PC-9 (cell line): Measurements from ENCODE around the gene HOXB5. TPM values are rescaled to one million over a fixed set of nuclear protein-coding genes. Genes with fewer than 3 reads are reported as not detected.

ENCODE experiments used
- BruUV-seq: library from RNA; stranded (reverse); fragments of 400-500 nt; replicated peaks from 2 replicates; lab custom pipeline; 2021; lab: Mats Ljungman, UMichigan
- CTCF ChIA-PET: fragments of 300-600 bp; sonication (Branson Sonifier 250); formaldehyde crosslinking; loops from one replicate; lab custom pipeline; 2022; ENCODE audit warnings: antibody characterized with exemption; lab: Charles Lee
- POLR2A ChIA-PET: fragments of 300-600 bp; sonication (Branson Sonifier 250); formaldehyde crosslinking; loops from one replicate; lab custom pipeline; 2022; ENCODE audit warnings: antibody characterized with exemption; ENCODE audit not compliant: unreplicated experiment; lab: Charles Lee
- DNase-seq, 2 experiments: peaks; one replicate each; pipeline versions ENCODE4 v3.0.0 to v3.0.0-alpha.2; 2015 to 2022; ENCODE audit warnings: mixed read lengths in 1 of 2
- H2AFZ ChIP-seq: fragments of 200-600 bp; sonication (generic); 2 replicates; pipeline ENCODE4 v1.8.1; 2017; ENCODE audit warnings: antibody characterized with exemption
- H3F3A ChIP-seq: fragments of 200-600 bp; sonication (generic); 2 replicates; pipeline ENCODE4 v1.8.1; 2017; ENCODE audit warnings: antibody characterized with exemption, mild to moderate bottlenecking, low read depth; ENCODE audit not compliant: insufficient read depth
- H3K27ac ChIP-seq: fragments of 200-600 bp; sonication (generic); 2 replicates; pipeline ENCODE4 v1.6.1; 2016; ENCODE audit warnings: mixed run types
- H3K27me3 ChIP-seq: fragments of 200-600 bp; sonication (generic); 2 replicates; pipeline ENCODE4 v1.6.1; 2016; ENCODE audit warnings: low read depth, mixed run types; ENCODE audit not compliant: insufficient read depth
- H3K36me3 ChIP-seq: fragments of 200-600 bp; sonication (generic); 2 replicates; pipeline ENCODE4 v1.6.1; 2016; ENCODE audit warnings: low read depth, mixed run types
- H3K4me1 ChIP-seq: fragments of 200-600 bp; sonication (generic); replicated peaks from 2 replicates; pipeline ENCODE4 v1.6.1; 2016; ENCODE audit warnings: mixed run types; ENCODE audit not compliant: insufficient read depth
- H3K4me2 ChIP-seq: fragments of 200-600 bp; sonication (generic); 2 replicates; pipeline ENCODE4 v1.6.1; 2017; ENCODE audit warnings: mixed run types
- H3K4me3 ChIP-seq: fragments of 200-600 bp; sonication (generic); 2 replicates; pipeline ENCODE4 v1.6.1; 2016; ENCODE audit warnings: mixed run types
- H3K79me2 ChIP-seq: fragments of 200-600 bp; sonication (generic); 2 replicates; pipeline ENCODE4 v1.6.1; 2017; ENCODE audit warnings: low read depth, mixed run types
- H3K9me2 ChIP-seq: fragments of 200-600 bp; sonication (generic); 2 replicates; pipeline ENCODE4 v1.8.1; 2017; ENCODE audit warnings: mild to moderate bottlenecking; ENCODE audit not compliant: insufficient read depth
- H3K9me3 ChIP-seq: fragments of 200-600 bp; sonication (generic); 2 replicates; pipeline ENCODE4 v1.8.1; 2016; ENCODE audit warnings: low read depth; ENCODE audit not compliant: insufficient read depth
- H4K20me1 ChIP-seq: fragments of 200-600 bp; sonication (generic); 2 replicates; pipeline ENCODE4 v1.8.1; 2017; ENCODE audit not compliant: insufficient read depth
- EZH2 ChIP-seq: fragments of 200-600 bp; sonication (generic); IDR thresholded peaks from 2 replicates; pipeline ENCODE4 v1.8.0; 2017; ENCODE audit warnings: antibody characterized with exemption, low read depth
- intact Hi-C: fragments of 100-400 bp; cut with micrococcal nuclease; formaldehyde crosslinking; loops from one replicate; pipeline ENCODE4 v1.10.0; 2022; ENCODE audit not compliant: unreplicated experiment
- total RNA-seq: library from RNA; stranded (reverse); gene quantifications from 2 replicates; pipeline ENCODE4 v1.2.3, GENCODE V29; 2021
- TF ChIP-seq, protein P1 (sequence below): fragments of 200-600 bp; sonication (generic); conservative IDR thresholded peaks from 2 replicates; pipeline ENCODE4 v1.6.1; 2017; ENCODE audit warnings: mixed run types, antibody characterized with exemption, mild to moderate bottlenecking, moderate library complexity

HOXB5 gene
- total RNA-seq, 1 experiment from 2014 or later = 12.9 TPM

DNA sequence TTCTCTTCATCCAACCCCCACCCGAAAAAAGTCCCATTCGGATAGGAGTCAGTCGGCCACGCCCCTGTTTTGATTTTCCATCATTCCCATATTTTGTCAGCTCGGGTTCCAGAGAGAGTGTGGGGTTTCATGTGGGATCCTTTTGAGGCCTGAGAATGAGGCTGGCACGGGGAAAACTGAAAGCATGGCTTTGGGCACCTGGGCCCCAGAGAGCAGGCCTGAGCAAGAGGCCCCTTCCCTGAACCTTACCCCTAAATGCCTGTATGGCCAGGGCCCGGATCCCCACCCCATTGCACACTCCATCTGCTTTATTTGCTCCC lies 10.9 kb downstream of the HOXB5 start:
- no peaks in the 10 kb centered on the region for H3K9me3 ChIP-seq
- H3K4me1 ChIP-seq = peaks cover 11% of the 10 kb centered on the region
- no peak for TF ChIP-seq EZH2
- TF ChIP-seq, protein P1, sequence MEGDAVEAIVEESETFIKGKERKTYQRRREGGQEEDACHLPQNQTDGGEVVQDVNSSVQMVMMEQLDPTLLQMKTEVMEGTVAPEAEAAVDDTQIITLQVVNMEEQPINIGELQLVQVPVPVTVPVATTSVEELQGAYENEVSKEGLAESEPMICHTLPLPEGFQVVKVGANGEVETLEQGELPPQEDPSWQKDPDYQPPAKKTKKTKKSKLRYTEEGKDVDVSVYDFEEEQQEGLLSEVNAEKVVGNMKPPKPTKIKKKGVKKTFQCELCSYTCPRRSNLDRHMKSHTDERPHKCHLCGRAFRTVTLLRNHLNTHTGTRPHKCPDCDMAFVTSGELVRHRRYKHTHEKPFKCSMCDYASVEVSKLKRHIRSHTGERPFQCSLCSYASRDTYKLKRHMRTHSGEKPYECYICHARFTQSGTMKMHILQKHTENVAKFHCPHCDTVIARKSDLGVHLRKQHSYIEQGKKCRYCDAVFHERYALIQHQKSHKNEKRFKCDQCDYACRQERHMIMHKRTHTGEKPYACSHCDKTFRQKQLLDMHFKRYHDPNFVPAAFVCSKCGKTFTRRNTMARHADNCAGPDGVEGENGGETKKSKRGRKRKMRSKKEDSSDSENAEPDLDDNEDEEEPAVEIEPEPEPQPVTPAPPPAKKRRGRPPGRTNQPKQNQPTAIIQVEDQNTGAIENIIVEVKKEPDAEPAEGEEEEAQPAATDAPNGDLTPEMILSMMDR = no peak
- DNase-seq = no peak
- no peak overlapping the region for H3K27ac ChIP-seq
- no TSS peak for BruUV-seq
- H3K4me2 ChIP-seq = no peak overlapping the region
- peaks cover 4% of the 10 kb centered on the region; the same call in 1 of the 2 replicates for H3F3A ChIP-seq
- H3K4me3 ChIP-seq = no peak overlapping the region
- CTCF ChIA-PET = no interaction called here
- no peaks in the 10 kb centered on the region for H3K27me3 ChIP-seq
- POLR2A ChIA-PET = interaction anchor here (0.6 to 0.7 kb wide), 2 partner anchors 58 to 556 kb away, joined by 3 to 8 read pairs; no protein-coding TSS in a partner anchor
- H4K20me1 ChIP-seq = no peaks in the 10 kb centered on the region
- intact Hi-C loops = no loop called here
- H3K36me3 ChIP-seq = no peaks in the 10 kb centered on the region
- H3K9me2 ChIP-seq = no peaks in the 10 kb centered on the region
- no peak overlapping the region for H2AFZ ChIP-seq
- 0 out of 2 replicates have a peak, but pooled peaks cover 5% of the 10 kb centered on the region for H3K79me2 ChIP-seq

DNA sequence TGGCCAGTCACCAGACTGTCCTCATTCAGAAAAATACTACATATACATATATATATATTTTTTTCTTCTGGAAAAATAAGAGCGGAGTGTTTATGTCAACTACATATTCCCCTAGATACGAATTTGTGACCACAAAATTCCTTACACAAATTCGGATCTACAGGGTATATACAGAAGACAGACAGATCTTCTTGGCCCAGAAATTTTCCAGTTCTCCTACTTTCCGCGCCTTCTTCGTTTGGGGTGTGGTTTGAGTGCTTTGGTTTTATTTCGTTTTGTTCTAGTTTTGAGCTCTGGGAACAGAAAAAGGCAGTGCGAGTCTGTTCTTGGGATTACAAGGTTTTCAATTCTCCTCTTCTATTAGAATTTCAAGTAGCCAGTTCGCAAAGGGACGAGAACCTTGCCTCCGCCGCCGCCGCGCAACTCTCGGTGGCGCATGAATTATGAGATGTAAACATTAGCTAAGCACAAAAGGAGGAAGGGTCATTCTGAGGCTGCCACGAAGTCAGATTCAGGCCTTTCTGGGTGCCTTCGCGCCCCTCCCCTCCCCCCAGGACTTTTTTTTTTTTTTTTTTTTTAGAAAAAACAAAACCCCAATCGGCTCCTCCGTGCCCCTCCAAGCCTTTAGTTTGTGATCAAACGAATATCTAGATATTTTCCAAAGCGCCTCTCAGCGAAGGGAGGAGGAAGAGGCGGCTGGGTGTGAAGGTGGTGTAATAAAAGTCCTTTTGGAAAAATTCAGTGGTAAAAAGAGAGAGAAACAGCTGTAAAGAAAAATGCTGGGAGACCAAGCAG lies 13.6 kb downstream of the HOXB5 start:
- ChIA-PET POLR2A (no interaction called here), CTCF (interaction anchor here (0.5 to 0.7 kb wide), 2 partner anchors 249 to 273 kb away, joined by 3 to 6 read pairs; no protein-coding TSS in a partner anchor)
- Histone ChIP-seq H2AFZ (no peak overlapping the region), H3K4me3 (no peak overlapping the region), H3K9me2 (no peaks in the 10 kb centered on the region), H3K79me2 (0 out of 2 replicates have a peak, but pooled peaks cover 5% of the 10 kb centered on the region), H3K36me3 (no peaks in the 10 kb centered on the region), H3K9me3 (no peaks in the 10 kb centered on the region), H3K27me3 (no peaks in the 10 kb centered on the region), H3K4me2 (no peak overlapping the region), H4K20me1 (no peaks in the 10 kb centered on the region), H3F3A (no peaks in the 10 kb centered on the region), H3K27ac (no peak overlapping the region), H3K4me1 (no peaks in the 10 kb centered on the region)
- intact Hi-C loops = no loop called here
- BruUV-seq = no TSS peak
- TF ChIP-seq EZH2 = no peak
- TF ChIP-seq, protein P1 = no peak
- no peak for DNase-seq

DNA sequence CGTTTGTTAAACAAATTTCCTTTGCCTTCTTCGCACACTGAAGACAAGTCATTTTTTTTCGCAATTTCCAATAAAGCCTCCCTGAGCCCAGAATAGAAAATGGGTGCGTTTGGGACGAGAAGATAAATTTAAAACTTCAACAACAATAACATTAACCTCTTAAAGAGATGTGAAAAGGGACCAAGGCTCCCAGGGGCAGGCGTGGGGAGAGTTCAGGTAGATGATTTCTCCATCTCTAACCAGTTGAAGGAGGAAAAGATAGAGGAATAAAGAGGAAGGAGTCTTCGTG lies 14.2 kb downstream of the HOXB5 start:
- intact Hi-C loops = no loop called here
- no peaks in the 10 kb centered on the region for H3K9me2 ChIP-seq
- no peak overlapping the region for H3K4me3 ChIP-seq
- H3K4me2 ChIP-seq = no peak overlapping the region
- no peak for TF ChIP-seq EZH2
- TF ChIP-seq, protein P1 = no peak
- no peaks in the 10 kb centered on the region for H3K27me3 ChIP-seq
- ChIA-PET POLR2A (no interaction called here), CTCF (interaction anchor here (0.7 kb wide), 1 partner anchor 272 kb away, joined by 6 read pairs; no protein-coding TSS in a partner anchor)
- no peaks in the 10 kb centered on the region for H3K4me1 ChIP-seq
- H2AFZ ChIP-seq = no peak overlapping the region
- H3F3A ChIP-seq = no peaks in the 10 kb centered on the region
- no peaks in the 10 kb centered on the region for H3K9me3 ChIP-seq
- no peaks in the 10 kb centered on the region for H3K36me3 ChIP-seq
- no TSS peak for BruUV-seq
- 0 out of 2 replicates have a peak, but pooled peaks cover 3% of the 10 kb centered on the region for H3K79me2 ChIP-seq
- no peaks in the 10 kb centered on the region for H4K20me1 ChIP-seq
- no peak overlapping the region for H3K27ac ChIP-seq
- DNase-seq = no peak
